SK-N-SH (cell line): ENCODE results near the gene GCDH. TPM values are rescaled to one million over a fixed set of nuclear protein-coding genes. Genes with fewer than 3 reads are reported as not detected.
"Not testable (repeated sequence)": the region's sequence is repeated elsewhere in the genome, so short reads cannot be mapped to it uniquely, and the experiment has no call there.

Experiments
- CTCF ChIA-PET: fragments of 300-600, 350-600 bp; formaldehyde crosslinking; extraction: SDS; loops from one replicate; lab custom pipeline; 2021; lab: Yijun Ruan, JAX
- POLR2A ChIA-PET: fragments of 350-600 bp; sonication (Branson Sonifier 250); formaldehyde crosslinking; extraction: SDS; loops from one replicate; lab custom pipeline; 2020; ENCODE audit warnings: antibody characterized with exemption, inconsistent platforms; lab: Yijun Ruan, JAX
- DNase-seq: peaks from one replicate; pipeline ENCODE4 v3.0.0; 2012
- H2AFZ ChIP-seq: fragments of 200-600 bp; sonication (generic); 2 replicates; pipeline ENCODE4 v1.8.1; 2016; ENCODE audit warnings: antibody characterized with exemption, mild to moderate bottlenecking, low read depth
- H3F3A ChIP-seq: fragments of 200-600 bp; sonication (generic); replicated peaks from 2 replicates; pipeline ENCODE3; 2016; ENCODE audit warnings: antibody characterized with exemption, mild to moderate bottlenecking; ENCODE audit not compliant: insufficient read depth
- H3K27ac ChIP-seq, 2 experiments: fragments of 200-500 bp in 1 of 2; fragments of 200-600 bp in 1 of 2; sonication (Bioruptor generic) in 1 of 2; sonication (generic), shearing (Covaris generic) in 1 of 2; 2 replicates each; pipeline versions ENCODE4 v1.5.1 to v1.6.1; 2014 to 2016; ENCODE audit warnings: low read depth in 2 of 2, inconsistent platforms in 1 of 2, low read length in 1 of 2, mild to moderate bottlenecking in 1 of 2, mixed read lengths in 1 of 2
- H3K27me3 ChIP-seq: fragments of 200-600 bp; sonication (generic), shearing (Covaris generic); 2 replicates; pipeline ENCODE4 v1.6.1; 2016; ENCODE audit warnings: mixed run types; ENCODE audit not compliant: insufficient read depth
- H3K36me3 ChIP-seq, 2 experiments: fragments of 200-500 bp in 1 of 2; fragments of 200-600 bp in 1 of 2; sonication (Bioruptor generic) in 1 of 2; sonication (generic) in 1 of 2; replicated peaks in 1 of 2; 2 replicates each; pipeline versions ENCODE3 to v1.5.1; 2014 to 2016; ENCODE audit warnings: low read length in 1 of 2, mild to moderate bottlenecking in 1 of 2; ENCODE audit not compliant: insufficient read depth in 2 of 2, control insufficient read depth in 1 of 2
- H3K4me1 ChIP-seq, 2 experiments: fragments of 200-500 bp in 1 of 2; fragments of 200-600 bp in 1 of 2; sonication (Bioruptor generic) in 1 of 2; sonication (generic), shearing (Covaris generic) in 1 of 2; 2 replicates each; pipeline versions ENCODE4 v1.5.1 to v1.6.1; 2014 to 2016; ENCODE audit warnings: low read depth in 1 of 2, low read length in 1 of 2, mixed run types in 1 of 2; ENCODE audit not compliant: insufficient read depth in 2 of 2, control insufficient read depth in 1 of 2
- H3K4me2 ChIP-seq: fragments of 200-600 bp; sonication (generic), shearing (Covaris generic); 2 replicates; pipeline ENCODE4 v1.6.1; 2017; ENCODE audit warnings: mixed run types
- H3K4me3 ChIP-seq, 2 experiments: fragments of 200-500 bp in 1 of 2; fragments of 200-600 bp in 1 of 2; sonication (Bioruptor generic) in 1 of 2; sonication (generic), shearing (Covaris generic) in 1 of 2; 2 replicates each; pipeline versions ENCODE4 v1.5.1 to v1.8.1; 2014 to 2016; ENCODE audit warnings: low read depth in 2 of 2, inconsistent platforms in 1 of 2, low read length in 1 of 2, mild to moderate bottlenecking in 1 of 2, mixed read lengths in 1 of 2, moderate library complexity in 1 of 2
- H3K79me2 ChIP-seq: fragments of 200-600 bp; sonication (generic); 2 replicates; pipeline ENCODE4 v1.8.1; 2017; ENCODE audit warnings: mild to moderate bottlenecking; ENCODE audit not compliant: insufficient read depth
- H3K9ac ChIP-seq: fragments of 200-600 bp; sonication (generic); 2 replicates; pipeline ENCODE4 v1.6.1; 2017; ENCODE audit warnings: mixed run types
- H3K9me2 ChIP-seq: fragments of 200-600 bp; sonication (generic); 2 replicates; pipeline ENCODE4 v1.6.1; 2017; ENCODE audit warnings: mixed run types
- H3K9me3 ChIP-seq: fragments of 200-600 bp; sonication (generic); 2 replicates; pipeline ENCODE4 v1.6.1; 2017; ENCODE audit warnings: mixed run types, mild to moderate bottlenecking, moderate library complexity
- H4K20me1 ChIP-seq: fragments of 200-600 bp; sonication (generic); 2 replicates; pipeline ENCODE4 v1.6.1; 2017; ENCODE audit warnings: mild to moderate bottlenecking, mixed run types; ENCODE audit not compliant: insufficient read depth
- CTCF ChIP-seq: fragments of 200-600 bp; sonication (generic); IDR thresholded peaks from 2 replicates; pipeline ENCODE4 v1.6.1; 2017; ENCODE audit warnings: antibody characterized with exemption, mild to moderate bottlenecking, moderate library complexity
- FOSL2 ChIP-seq: IDR thresholded peaks from 2 replicates; pipeline ENCODE4 v1.4.0; 2012; ENCODE audit warnings: low read depth, mild to moderate bottlenecking, moderate library complexity, borderline replicate concordance
- FOXJ3 ChIP-seq: sonication (generic); formaldehyde crosslinking; IDR thresholded peaks from 2 replicates; pipeline ENCODE4 v1.5.1; 2020; ENCODE audit warnings: mild to moderate bottlenecking, missing genetic modification reagents
- GABPA ChIP-seq: IDR thresholded peaks from 2 replicates; pipeline ENCODE4 v1.4.0; 2012; ENCODE audit warnings: low read depth, mild to moderate bottlenecking
- MXI1 ChIP-seq: IDR thresholded peaks from 2 replicates; pipeline ENCODE4 v1.6.1; 2012; ENCODE audit warnings: mild to moderate bottlenecking, low read depth, low read length, improper control_type of control experiment
- NFIC ChIP-seq: IDR thresholded peaks from 2 replicates; pipeline ENCODE4 v1.4.0; 2012; ENCODE audit warnings: borderline replicate concordance
- NRF1 ChIP-seq: IDR thresholded peaks from 2 replicates; pipeline ENCODE4 v1.6.1; 2012; ENCODE audit warnings: low read depth, mild to moderate bottlenecking, low read length
- RXRA ChIP-seq: IDR thresholded peaks from 2 replicates; pipeline ENCODE4 v1.4.0; 2012; ENCODE audit warnings: low read depth, mild to moderate bottlenecking, borderline replicate concordance
- SMC3 ChIP-seq: IDR thresholded peaks from 2 replicates; pipeline ENCODE4 v1.6.1; 2012; ENCODE audit warnings: low read depth, low read length, improper control_type of control experiment
- TCF12 ChIP-seq: IDR thresholded peaks from 2 replicates; pipeline ENCODE4 v1.4.0; 2012
- TEAD4 ChIP-seq: IDR thresholded peaks from 2 replicates; pipeline ENCODE4 v1.4.0; 2012; ENCODE audit warnings: mild to moderate bottlenecking, borderline replicate concordance; ENCODE audit not compliant: insufficient read depth
- USF2 ChIP-seq: fragments of 150-350 bp; IDR thresholded peaks from 2 replicates; pipeline ENCODE4 v1.6.1; 2017; ENCODE audit warnings: antibody characterized with exemption, low read length, low read depth, borderline replicate concordance
- YY1 ChIP-seq: IDR thresholded peaks from 2 replicates; pipeline ENCODE4 v1.4.0; 2012; ENCODE audit warnings: low read depth, mild to moderate bottlenecking
- WGBS: methylation state at CpG from one replicate; pipeline ENCODE4 v1.1.6; 2017; ENCODE audit warnings: low lambda C conversion rate; 5-methylcytosine and 5-hydroxymethylcytosine counted together
- polyA plus RNA-seq, 3 experiments: library from polyadenylated mRNA; depleted of rRNA; stranded (reverse); fragments of >200 nt; gene quantifications; 2 replicates each; pipeline ENCODE4 v1.2.3, GENCODE V29; 2012

GCDH gene
- polyA plus RNA-seq, 1 of the 3 experiments (the other 2 are of a cell fraction) = 29.4 TPM

- no peaks in the 10 kb centered on the region for H3K9me3 ChIP-seq
- H3K4me3 ChIP-seq = no peak overlapping the region
- H4K20me1 ChIP-seq = no peaks in the 10 kb centered on the region
- peak overlapping the region in 1 of 2 experiments; percentile 78; a peak in 2 of 4 replicates for H3K27ac ChIP-seq
- H3F3A ChIP-seq = no peaks in the 10 kb centered on the region
- peak; percentile 77 for DNase-seq
- H3K9me2 ChIP-seq = no peaks in the 10 kb centered on the region
- TF ChIP-seq NFIC (0 out of 2 replicates have a peak, but pooled peaks have one; percentile 34), GABPA (no peak), YY1 (no peak), RXRA (no peak), SMC3 (no peak), FOSL2 (no peak), USF2 (no peak), TCF12 (no peak), FOXJ3 (0 out of 2 replicates have a peak, but pooled peaks have one; percentile 18), CTCF (no peak), MXI1 (peak; percentile 17; the same call in 1 of the 2 replicates)
- H3K4me1 ChIP-seq = peaks cover 5 to 22% of the 10 kb centered on the region in 2 experiments; a peak in 3 of 4 replicates
- no peaks in the 10 kb centered on the region for H3K27me3 ChIP-seq
- peak overlapping the region; percentile 5; the same call in 1 of the 2 replicates for H2AFZ ChIP-seq
- ChIA-PET POLR2A (interaction anchor here (0.7 to 1.7 kb wide), 10 partner anchors 11 to 42 kb away, joined by 3 to 10 read pairs (median 4); partner anchors contain the start of genes CALR, FARSA and GCDH), CTCF (interaction anchor here (1.0 to 1.9 kb wide), 7 partner anchors 11 to 153 kb away, joined by 3 to 6 read pairs (median 4); partner anchors contain the start of gene GCDH)
- H3K79me2 ChIP-seq = no peaks in the 10 kb centered on the region
- H3K36me3 ChIP-seq = no peaks in the 10 kb centered on the region
- H3K4me2 ChIP-seq = no peak overlapping the region
- H3K9ac ChIP-seq = no peak overlapping the region
- WGBS = 30% methylated on average over 20 of the region's 22 CpGs
Observed at GRCh38 chr19:12913011-12913561, 22.1 kb downstream of the GCDH start.

- H2AFZ ChIP-seq = no peak overlapping the region
- TF ChIP-seq FOSL2 (no peak), FOXJ3 (no peak), TEAD4 (no peak), MXI1 (no peak), USF2 (no peak), NRF1 (no peak), RXRA (no peak), NFIC (no peak)
- H3K4me3 ChIP-seq = no peak overlapping the region
- WGBS = 93% methylated on average over 12 of the region's 12 CpGs
- no peak for DNase-seq
- no peaks in the 10 kb centered on the region for H3K9me3 ChIP-seq
- ChIA-PET POLR2A (interaction anchor here (0.7 to 1.7 kb wide), 6 partner anchors 10 to 29 kb away, joined by 3 to 7 read pairs (median 4); partner anchors contain the start of genes CALR and FARSA), CTCF (interaction anchor here (0.5 to 1.9 kb wide), 8 partner anchors 12 to 89 kb away, joined by 3 to 6 read pairs (median 3); partner anchors contain the start of gene GCDH)
- H3K9me2 ChIP-seq = no peaks in the 10 kb centered on the region
- no peaks in the 10 kb centered on the region for H3K36me3 ChIP-seq
- H3F3A ChIP-seq = no peaks in the 10 kb centered on the region
- H3K27ac ChIP-seq = peak overlapping the region in 1 of 2 experiments; percentile 78; a peak in 2 of 4 replicates
- no peaks in the 10 kb centered on the region for H3K27me3 ChIP-seq
- H3K9ac ChIP-seq = no peak overlapping the region
- no peaks in the 10 kb centered on the region for H4K20me1 ChIP-seq
- H3K4me1 ChIP-seq = peaks cover 5 to 22% of the 10 kb centered on the region in 2 experiments; a peak in 3 of 4 replicates
- H3K79me2 ChIP-seq = no peaks in the 10 kb centered on the region
- no peak overlapping the region for H3K4me2 ChIP-seq
Observed at GRCh38 chr19:12913851-12914690, 23.1 kb downstream of the GCDH start.

- not testable (repeated sequence) for H3K4me3 ChIP-seq, H3K9me2 ChIP-seq, H3K9me3 ChIP-seq, H2AFZ ChIP-seq, H3K27me3 ChIP-seq, H4K20me1 ChIP-seq, H3K36me3 ChIP-seq, H3K4me2 ChIP-seq, DNase-seq, H3K27ac ChIP-seq, H3K9ac ChIP-seq, H3K79me2 ChIP-seq
- whole genome bisulfite sequencing = 97% methylated on average over 4 of the region's 4 CpGs
- POLR2A ChIA-PET = interaction anchor here (0.6 to 0.7 kb wide), 2 partner anchors 8 to 24 kb away, joined by 4 to 5 read pairs; no protein-coding TSS in a partner anchor
- H3F3A ChIP-seq = peaks cover 13% of the 10 kb centered on the region
- CTCF ChIA-PET = interaction anchor here (0.9 to 1.6 kb wide), 3 partner anchors 17 to 155 kb away, joined by 3 to 7 read pairs (median 4); no protein-coding TSS in a partner anchor
- peaks cover 5 to 22% of the 10 kb centered on the region in 2 experiments; a peak in 3 of 4 replicates for H3K4me1 ChIP-seq
Observed at GRCh38 chr19:12915860-12916259, 24.9 kb downstream of the GCDH start.
